Esophagus squamous epithelium (tissue), 4 donors: ENCODE data around the gene CT83.

Experiments used
- POLR2A ChIP-seq, 4 donors: fragments of 450-650 bp; IDR thresholded peaks; one replicate each; pipeline ENCODE4 v1.6.1; 2017; ENCODE audit warnings: antibody characterized with exemption in 4 of 4, mild to moderate bottlenecking in 4 of 4, moderate library complexity in 3 of 4
- TF ChIP-seq, protein P1 (sequence below), 6 experiments: fragments of 450-650 bp in 4 of 6; fragments of 200-600 bp in 2 of 6; sonication (generic) in 2 of 6; IDR thresholded peaks; one replicate each; pipeline ENCODE4 v1.5.1; 2016 to 2019; ENCODE audit warnings: antibody characterized with exemption in 6 of 6, mild to moderate bottlenecking in 4 of 6, moderate library complexity in 4 of 6

- no peak for TF ChIP-seq POLR2A (IDR thresholded peaks at IDR 0.05)
- TF ChIP-seq, protein P1, sequence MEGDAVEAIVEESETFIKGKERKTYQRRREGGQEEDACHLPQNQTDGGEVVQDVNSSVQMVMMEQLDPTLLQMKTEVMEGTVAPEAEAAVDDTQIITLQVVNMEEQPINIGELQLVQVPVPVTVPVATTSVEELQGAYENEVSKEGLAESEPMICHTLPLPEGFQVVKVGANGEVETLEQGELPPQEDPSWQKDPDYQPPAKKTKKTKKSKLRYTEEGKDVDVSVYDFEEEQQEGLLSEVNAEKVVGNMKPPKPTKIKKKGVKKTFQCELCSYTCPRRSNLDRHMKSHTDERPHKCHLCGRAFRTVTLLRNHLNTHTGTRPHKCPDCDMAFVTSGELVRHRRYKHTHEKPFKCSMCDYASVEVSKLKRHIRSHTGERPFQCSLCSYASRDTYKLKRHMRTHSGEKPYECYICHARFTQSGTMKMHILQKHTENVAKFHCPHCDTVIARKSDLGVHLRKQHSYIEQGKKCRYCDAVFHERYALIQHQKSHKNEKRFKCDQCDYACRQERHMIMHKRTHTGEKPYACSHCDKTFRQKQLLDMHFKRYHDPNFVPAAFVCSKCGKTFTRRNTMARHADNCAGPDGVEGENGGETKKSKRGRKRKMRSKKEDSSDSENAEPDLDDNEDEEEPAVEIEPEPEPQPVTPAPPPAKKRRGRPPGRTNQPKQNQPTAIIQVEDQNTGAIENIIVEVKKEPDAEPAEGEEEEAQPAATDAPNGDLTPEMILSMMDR (IDR thresholded peaks at IDR 0.05) = no peak
Observed at GRCh38 chrX:116436358-116436816, 26.4 kb downstream of the CT83 start, which contains the start of gene SLC6A14.
